Measurements from ENCODE around the gene HPSE2. TPM values are rescaled to one million over a fixed set of nuclear protein-coding genes. Genes with fewer than 3 reads are reported as not detected.

Gene HPSE2
- total and polyA plus RNA-seq, 2 experiments from 2014 or later = 0.10 to 0.24 TPM

- Mint-ChIP-seq H3K27ac (no peak overlapping the region), H3K36me3 (ENCODE audit: low read depth) (no peaks in the 10 kb centered on the region), H3K4me3 (no peak overlapping the region), H3K27me3 (ENCODE audit: insufficient read depth, low read depth, poor library complexity) (no peaks in the 10 kb centered on the region), H3K9me3 (no peaks in the 10 kb centered on the region), H3K4me1 (peaks cover 30% of the 10 kb centered on the region)
- Histone ChIP-seq H3K4me1 (ENCODE audit: insufficient read depth) (peaks cover 27% of the 10 kb centered on the region), H3K9me2 (ENCODE audit: insufficient read depth) (no peaks in the 10 kb centered on the region), H3K27me3 (ENCODE audit: insufficient read depth) (no peaks in the 10 kb centered on the region), H3K27ac (ENCODE audit: low read depth) (no peak overlapping the region), H3K4me3 (no peak overlapping the region), H4K20me1 (replicated peaks; ENCODE audit: insufficient read depth) (no peaks in the 10 kb centered on the region), H3K4me2 (peak overlapping the region; percentile 40; the same call in 1 of the 2 replicates), H3K79me2 (replicated peaks; ENCODE audit: insufficient read depth) (no peaks in the 10 kb centered on the region), H3K36me3 (ENCODE audit: insufficient read depth) (no peaks in the 10 kb centered on the region), H2AFZ (0 out of 2 replicates have a peak overlapping the region, but pooled peaks have one; percentile 80), H3F3A (replicated peaks; ENCODE audit: low read depth) (no peaks in the 10 kb centered on the region)
- DNase-seq (ENCODE audit: low spot score) (no peak), ATAC-seq (peak; percentile 61)
- TF ChIP-seq ZNF462 (CRISPR knock-in tag; IDR thresholded peaks at IDR 0.05) (peak; percentile 47; the same call in 1 of the 2 replicates), EZH2 (IDR thresholded peaks at IDR 0.05; ENCODE audit: low read depth, unreplicated experiment) (no peak)
Observed at GRCh38 chr10:98456043-98456570, 779.5 kb downstream of the HPSE2 start.

GRCh38 chr10:98453729-98454128, 781.9 kb downstream of the HPSE2 start:
- H3F3A ChIP-seq (replicated peaks; ENCODE audit: low read depth) = no peaks in the 10 kb centered on the region
- H3K4me2 ChIP-seq = no peak overlapping the region
- ATAC-seq (no peak), DNase-seq (ENCODE audit: low spot score) (no peak)
- no peaks in the 10 kb centered on the region for H3K27me3 Mint-ChIP-seq (ENCODE audit: insufficient read depth, low read depth, poor library complexity)
- H3K79me2 ChIP-seq (replicated peaks; ENCODE audit: insufficient read depth) = no peaks in the 10 kb centered on the region
- H3K4me1 Mint-ChIP-seq = peaks cover 30% of the 10 kb centered on the region
- H3K4me3 ChIP-seq = no peak overlapping the region
- H3K9me2 ChIP-seq (ENCODE audit: insufficient read depth) = no peaks in the 10 kb centered on the region
- no peak overlapping the region for H2AFZ ChIP-seq
- peaks cover 27% of the 10 kb centered on the region for H3K4me1 ChIP-seq (ENCODE audit: insufficient read depth)
- H3K27ac Mint-ChIP-seq = no peak overlapping the region
- no peak overlapping the region for H3K4me3 Mint-ChIP-seq
- no peaks in the 10 kb centered on the region for H3K36me3 ChIP-seq (ENCODE audit: insufficient read depth)
- H3K36me3 Mint-ChIP-seq (ENCODE audit: low read depth) = no peaks in the 10 kb centered on the region
- H3K27me3 ChIP-seq (ENCODE audit: insufficient read depth) = no peaks in the 10 kb centered on the region
- no peaks in the 10 kb centered on the region for H3K9me3 Mint-ChIP-seq
- no peaks in the 10 kb centered on the region for H4K20me1 ChIP-seq (replicated peaks; ENCODE audit: insufficient read depth)
- H3K27ac ChIP-seq (ENCODE audit: low read depth) = no peak overlapping the region
- TF ChIP-seq JUNB (IDR thresholded peaks at IDR 0.05; ENCODE audit: unreplicated experiment) (no peak), POLR2AphosphoS5 (IDR thresholded peaks at IDR 0.05; ENCODE audit: low read depth) (no peak), NANOG (IDR thresholded peaks at IDR 0.05; ENCODE audit: borderline replicate concordance) (no peak), REST (IDR thresholded peaks at IDR 0.05; ENCODE audit: unreplicated experiment) (no peak)

All from GM23338 (cell line).